Keratinocyte (primary cell): ENCODE data around the gene UMAD1. TPM values are rescaled to one million over a fixed set of nuclear protein-coding genes. Genes with fewer than 3 reads are reported as not detected.
A peak's percentile ranks its signal among the peaks of the same experiment; 100 is the strongest.

ENCODE experiments used
- DNase-seq: peaks from one replicate; pipeline ENCODE4 v3.0.0-alpha.2; 2011; ENCODE audit warnings: low read depth, missing footprints, low spot score
- FAIRE-seq: peaks from 2 replicates; lab custom pipeline; 2011; peaks lifted over from hg19 to GRCh38; lab: Jason Lieb, UNC
- H2AFZ ChIP-seq: 2 replicates; pipeline ENCODE4 v1.6.0; 2012; ENCODE audit warnings: low read length, control low read depth, inconsistent platforms; ENCODE audit not compliant: control insufficient read depth
- H3K27ac ChIP-seq: 2 replicates; pipeline ENCODE4 v1.5.1; 2011; ENCODE audit warnings: low read length; ENCODE audit not compliant: control insufficient read depth, insufficient read depth
- H3K27me3 ChIP-seq: 3 replicates; pipeline ENCODE4 v1.6.0; 2011; ENCODE audit warnings: low read length; ENCODE audit not compliant: control insufficient read depth, insufficient read depth; ENCODE audit errors: extremely low read depth
- H3K36me3 ChIP-seq, 2 experiments: 2 replicates in 1 of 2; 3 replicates in 1 of 2; pipeline ENCODE4 v1.5.1; 2011; ENCODE audit warnings: low read length in 2 of 2, mild to moderate bottlenecking in 1 of 2; ENCODE audit not compliant: control insufficient read depth in 2 of 2, insufficient read depth in 2 of 2; ENCODE audit errors: extremely low read depth in 1 of 2
- H3K4me1 ChIP-seq: 3 replicates; pipeline ENCODE4 v1.5.1; 2011; ENCODE audit warnings: low read length; ENCODE audit not compliant: control insufficient read depth, insufficient read depth; ENCODE audit errors: extremely low read depth
- H3K4me2 ChIP-seq: 3 replicates; pipeline ENCODE4 v1.6.0; 2011; ENCODE audit warnings: low read depth, low read length; ENCODE audit not compliant: control insufficient read depth, insufficient read depth; ENCODE audit errors: extremely low read depth
- H3K4me3 ChIP-seq, 3 experiments: fragments of 200-600 bp in 1 of 3; sonication (generic) in 1 of 3; 2 replicates in 2 of 3; 3 replicates in 1 of 3; pipeline ENCODE4 v1.5.1; 2011 to 2016; ENCODE audit warnings: low read length in 3 of 3, mild to moderate bottlenecking in 3 of 3, control low read depth in 2 of 3, inconsistent platforms in 1 of 3, low read depth in 1 of 3, mixed read lengths in 1 of 3, mixed run types in 1 of 3, moderate library complexity in 1 of 3; ENCODE audit not compliant: control insufficient read depth in 2 of 3, insufficient read depth in 2 of 3; ENCODE audit errors: extremely low read depth in 1 of 3
- H3K79me2 ChIP-seq: 2 replicates; pipeline ENCODE4 v1.6.0; 2012; ENCODE audit warnings: low read length; ENCODE audit not compliant: control insufficient read depth, insufficient read depth
- H3K9ac ChIP-seq: 3 replicates; pipeline ENCODE4 v1.6.0; 2011; ENCODE audit warnings: low read length; ENCODE audit not compliant: control insufficient read depth, insufficient read depth; ENCODE audit errors: extremely low read depth
- H3K9me1 ChIP-seq: 3 replicates; pipeline ENCODE4 v1.6.0; 2011; ENCODE audit warnings: low read length; ENCODE audit not compliant: control insufficient read depth, insufficient read depth; ENCODE audit errors: extremely low read depth
- H3K9me3 ChIP-seq: 2 replicates; pipeline ENCODE4 v1.5.1; 2012; ENCODE audit warnings: low read depth, low read length; ENCODE audit not compliant: control insufficient read depth
- H4K20me1 ChIP-seq: 3 replicates; pipeline ENCODE4 v1.6.0; 2011; ENCODE audit warnings: low read length; ENCODE audit not compliant: control insufficient read depth, insufficient read depth; ENCODE audit errors: extremely low read depth
- CTCF ChIP-seq, 3 experiments: IDR thresholded peaks in 1 of 3; conservative IDR thresholded peaks in 1 of 3; optimal IDR thresholded peaks in 1 of 3; 2 replicates in 2 of 3; 3 replicates in 1 of 3; pipeline versions ENCODE3 to v1.5.1; 2011; ENCODE audit warnings: low read length in 3 of 3, mild to moderate bottlenecking in 3 of 3, moderate library complexity in 2 of 3, control low read depth in 1 of 3, inconsistent platforms in 1 of 3; ENCODE audit not compliant: insufficient read depth in 2 of 3; ENCODE audit errors: extremely low read depth in 1 of 3
- EZH2 ChIP-seq: IDR thresholded peaks from one replicate; pipeline ENCODE4 v1.6.1; 2012; ENCODE audit warnings: inconsistent platforms, mild to moderate bottlenecking, low read length, moderate library complexity
- dilution Hi-C: fragments of 300-500 bp; cut with MboI; formaldehyde crosslinking; loops from one replicate; pipeline ENCODE4 v1.7.0; 2020; ENCODE audit warnings: low sequenced_read_pairs; ENCODE audit not compliant: extremely low pct_ligation_motif_present
- polyA plus RNA-seq, 5 experiments: library from polyadenylated mRNA; depleted of rRNA in 3 of 5; stranded (reverse) in 3 of 5; stranded (forward) in 1 of 5; unstranded in 1 of 5; fragments of >200 nt; gene quantifications; 1 replicate in 1 of 5; 2 replicates in 3 of 5; 3 replicates in 1 of 5; pipeline versions ENCODE4 v1.2.1 to v1.2.3, GENCODE V29; 2011 to 2012; ENCODE audit warnings: missing spikeins in 2 of 5, low read depth in 1 of 5, low replicate concordance in 1 of 5

Gene UMAD1
- polyA plus RNA-seq, 1 donor (not counting 4 experiments of a cell fraction or from before 2014, with no cell fraction given): 18.2 TPM

GRCh38 chr7:7705318-7705717 lies 64.8 kb downstream of the UMAD1 start:
- Histone ChIP-seq H3K27ac (no peak overlapping the region), H3K9ac (no peak overlapping the region)
- FAIRE-seq: no peak

DNA sequence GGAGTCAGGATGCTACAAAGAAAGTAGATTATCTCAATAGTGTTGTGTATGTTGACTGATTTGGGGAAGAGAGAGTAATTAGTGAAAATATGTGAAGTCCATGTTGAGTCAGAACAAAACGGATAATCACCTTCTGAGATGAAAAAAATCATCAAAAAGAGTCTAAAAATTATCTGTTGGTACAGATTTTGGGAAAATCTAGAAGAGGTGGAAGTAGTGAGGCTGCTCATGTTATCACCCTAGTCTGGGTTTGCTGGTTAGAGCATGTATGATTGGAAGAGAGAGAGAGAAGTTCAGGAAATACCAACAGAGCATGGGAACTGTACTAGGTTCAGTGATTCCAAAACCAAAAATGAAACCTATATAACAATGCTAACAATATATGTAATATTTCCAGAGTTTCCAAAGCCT lies 65.6 kb downstream of the UMAD1 start:
- Histone ChIP-seq H3K4me3 (no peak overlapping the region), H3K27ac (no peak overlapping the region), H3K9me1 (no peaks in the 10 kb centered on the region), H3K4me1 (peaks cover 10% of the 10 kb centered on the region), H4K20me1 (no peaks in the 10 kb centered on the region), H3K4me2 (no peak overlapping the region), H2AFZ (no peak overlapping the region), H3K36me3 (no peaks in the 10 kb centered on the region), H3K9ac (no peak overlapping the region), H3K79me2 (no peaks in the 10 kb centered on the region), H3K27me3 (no peaks in the 10 kb centered on the region), H3K9me3 (no peaks in the 10 kb centered on the region)
- dilution Hi-C loops: no loop called here
- no peak for DNase-seq
- no peak for FAIRE-seq
- TF ChIP-seq CTCF (optimal IDR thresholded peaks at IDR 0.05 in 1 of 3, IDR thresholded peaks at IDR 0.05 in 1 of 3, conservative IDR thresholded peaks at IDR 0.05 in 1 of 3; ENCODE audit: extremely low read depth in 1 of 3, insufficient read depth in 2 of 3, low read length in 3 of 3): no peak
- no peak for TF ChIP-seq EZH2

More at GRCh38 chr7:7705318-7705717, 64.8 kb downstream of the UMAD1 start:
- Histone ChIP-seq H3K4me1 (peaks cover 10% of the 10 kb centered on the region), H3K4me2 (peak overlapping the region; percentile 39), H3K4me3 (no peak overlapping the region), H3K79me2 (no peaks in the 10 kb centered on the region), H3K27me3 (no peaks in the 10 kb centered on the region), H3K36me3 (no peaks in the 10 kb centered on the region), H3K9me1 (no peaks in the 10 kb centered on the region), H3K9me3 (no peaks in the 10 kb centered on the region), H4K20me1 (no peaks in the 10 kb centered on the region), H2AFZ (no peak overlapping the region)
- DNase-seq: no peak
- dilution Hi-C loops: no loop called here
- no peak for TF ChIP-seq EZH2
- no peak for TF ChIP-seq CTCF (optimal IDR thresholded peaks at IDR 0.05 in 1 of 3, IDR thresholded peaks at IDR 0.05 in 1 of 3, conservative IDR thresholded peaks at IDR 0.05 in 1 of 3; ENCODE audit: extremely low read depth in 1 of 3, insufficient read depth in 2 of 3, low read length in 3 of 3)
